SJCRH30 (cell line): ENCODE measurements around the gene GRM4. TPM values are rescaled to one million over a fixed set of nuclear protein-coding genes. Genes with fewer than 3 reads are reported as not detected.

ENCODE experiments used
- DNase-seq, 2 experiments: peaks; one replicate each; pipeline ENCODE4 v3.0.0-alpha.2; 2015 to 2020
- H3K27ac ChIP-seq: fragments of 250-450 bp; sonication (Bioruptor Pico); 2 replicates; pipeline ENCODE4 v1.5.1; 2020; ENCODE audit warnings: mild to moderate bottlenecking, moderate library complexity
- H3K27me3 ChIP-seq: fragments of 250-450 bp; sonication (Bioruptor Pico); 2 replicates; pipeline ENCODE4 v1.5.1; 2020; ENCODE audit warnings: mild to moderate bottlenecking, moderate library complexity
- H3K36me3 ChIP-seq: fragments of 250-450 bp; sonication (Bioruptor Pico); 2 replicates; pipeline ENCODE4 v1.5.1; 2020; ENCODE audit warnings: mild to moderate bottlenecking, moderate library complexity
- H3K4me1 ChIP-seq: fragments of 250-450 bp; sonication (Bioruptor Pico); 2 replicates; pipeline ENCODE4 v1.5.1; 2020; ENCODE audit warnings: mild to moderate bottlenecking, moderate library complexity
- H3K4me3 ChIP-seq: fragments of 250-450 bp; sonication (Bioruptor Pico); 2 replicates; pipeline ENCODE4 v1.5.1; 2020; ENCODE audit warnings: mild to moderate bottlenecking, moderate library complexity
- H3K9me3 ChIP-seq: fragments of 250-450 bp; sonication (Bioruptor Pico); replicated peaks from 2 replicates; pipeline ENCODE4 v1.5.1; 2020; ENCODE audit warnings: mild to moderate bottlenecking, moderate library complexity
- total RNA-seq: library from RNA; depleted of rRNA; stranded (reverse); fragments of >200 nt; shearing (Covaris generic); gene quantifications from 2 replicates; pipeline ENCODE4 v1.2.3, GENCODE V29; 2014

GRM4 gene
- total RNA-seq, 1 experiment from 2014 or later = 0.06 TPM

DNA sequence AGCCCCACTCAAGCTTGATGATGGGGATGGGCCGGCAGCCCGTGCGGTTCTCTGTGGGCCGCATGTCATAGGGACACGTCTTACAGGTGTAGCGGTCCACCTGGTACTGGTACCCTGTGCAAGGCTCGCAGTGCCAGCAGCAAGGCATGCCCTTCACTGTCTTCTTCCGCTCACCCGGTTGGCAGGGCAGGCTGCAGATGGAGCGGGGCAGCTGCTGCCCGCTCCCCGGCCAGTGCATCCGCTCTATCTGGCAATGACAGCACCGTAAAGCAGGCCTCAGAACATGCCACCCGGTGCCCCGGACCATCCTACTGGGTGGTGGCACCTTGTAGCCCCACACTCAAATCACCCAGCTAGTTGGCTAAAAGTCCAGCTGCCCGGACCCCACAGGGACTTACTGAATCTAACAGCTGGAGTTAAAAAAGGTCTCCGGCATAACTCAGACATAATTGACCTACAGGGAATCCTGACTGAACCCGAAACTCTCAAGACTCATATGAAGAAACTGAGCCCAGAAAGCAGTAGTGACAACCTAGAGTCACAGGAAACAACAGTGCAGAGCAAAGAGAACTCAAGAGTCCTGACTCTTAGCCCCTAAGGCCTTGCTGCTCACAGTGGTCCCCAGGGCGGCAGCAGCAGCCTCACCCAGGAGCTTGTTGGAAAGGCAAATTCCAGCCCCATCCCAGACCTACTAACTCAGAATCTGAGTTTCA lies 109.4 kb downstream of the GRM4 start:
- Histone ChIP-seq H3K36me3 (no peaks in the 10 kb centered on the region), H3K4me1 (no peaks in the 10 kb centered on the region), H3K4me3 (no peak overlapping the region), H3K27ac (no peak overlapping the region), H3K27me3 (no peaks in the 10 kb centered on the region), H3K9me3 (no peaks in the 10 kb centered on the region)
- no peak for DNase-seq

DNA sequence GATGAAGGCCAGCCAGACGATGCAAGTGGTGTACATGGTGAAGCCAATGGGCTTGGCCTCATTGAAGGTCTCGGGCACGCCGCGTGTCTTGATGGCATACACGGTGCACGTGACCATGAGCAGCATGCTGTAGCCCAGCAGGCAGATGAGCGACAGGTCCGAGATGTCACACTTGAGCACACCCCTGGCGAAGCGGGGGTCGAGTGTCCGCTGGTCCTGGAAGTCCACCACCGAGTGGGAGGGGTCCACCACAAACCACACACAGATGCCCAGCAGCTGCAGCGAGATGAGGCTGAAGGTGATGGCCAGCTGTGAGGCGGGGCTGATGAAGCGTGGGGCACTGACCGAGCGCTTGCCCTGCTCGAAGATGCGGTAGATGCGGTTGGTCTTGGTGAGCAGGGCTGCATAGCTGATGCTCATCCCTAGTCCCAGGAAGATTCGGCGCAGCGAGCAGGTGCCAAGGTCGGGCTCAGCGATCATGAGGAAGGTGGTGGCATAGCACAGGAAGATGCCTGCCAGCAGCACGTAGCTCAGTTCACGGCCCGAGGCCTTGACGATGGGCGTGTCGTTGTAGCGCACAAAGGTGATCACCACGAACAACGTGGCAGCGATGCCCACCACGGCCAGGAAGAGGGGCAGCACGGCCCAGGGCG lies 110.1 kb downstream of the GRM4 start:
- Histone ChIP-seq H3K36me3 (no peaks in the 10 kb centered on the region), H3K4me1 (no peaks in the 10 kb centered on the region), H3K9me3 (no peaks in the 10 kb centered on the region), H3K27me3 (no peaks in the 10 kb centered on the region), H3K4me3 (no peak overlapping the region), H3K27ac (no peak overlapping the region)
- no peak for DNase-seq

DNA sequence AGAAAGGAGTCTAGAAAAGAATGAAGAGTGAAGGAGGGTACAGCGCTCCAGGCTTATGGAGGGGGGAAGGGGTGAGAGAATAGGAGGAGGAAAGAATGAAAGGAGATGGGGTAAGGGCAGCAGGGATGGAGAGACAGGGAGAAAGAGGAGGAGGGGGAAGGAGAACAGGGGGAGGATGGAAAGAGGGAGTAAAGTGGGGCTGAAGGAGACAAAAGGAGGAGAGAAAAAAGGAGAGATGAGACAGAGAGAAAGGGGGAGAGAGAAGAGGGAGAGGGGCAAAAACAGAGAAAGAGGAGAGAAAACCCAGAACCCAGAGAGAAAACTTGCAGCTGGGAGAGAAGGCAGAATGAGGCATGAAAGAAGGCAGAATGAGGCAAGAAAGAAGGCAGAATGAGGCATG lies 110.7 kb downstream of the GRM4 start:
- H3K27me3 ChIP-seq = no peaks in the 10 kb centered on the region

GRCh38 chr6:34032856-34033255 lies 113.0 kb downstream of the GRM4 start:
- Histone ChIP-seq H3K27me3 (no peaks in the 10 kb centered on the region), H3K36me3 (no peaks in the 10 kb centered on the region), H3K4me3 (no peak overlapping the region), H3K27ac (no peak overlapping the region), H3K9me3 (no peaks in the 10 kb centered on the region), H3K4me1 (no peaks in the 10 kb centered on the region)
- DNase-seq = no peak

More for the DNA sequence above, 110.7 kb downstream of the GRM4 start:
- no peaks in the 10 kb centered on the region for H3K9me3 ChIP-seq
- no peak overlapping the region for H3K4me3 ChIP-seq
- DNase-seq = no peak
- H3K4me1 ChIP-seq = no peaks in the 10 kb centered on the region
- no peak overlapping the region for H3K27ac ChIP-seq
- H3K36me3 ChIP-seq = no peaks in the 10 kb centered on the region

- Histone ChIP-seq H3K4me1 (no peaks in the 10 kb centered on the region), H3K4me3 (no peak overlapping the region), H3K9me3 (no peaks in the 10 kb centered on the region), H3K36me3 (no peaks in the 10 kb centered on the region), H3K27me3 (no peaks in the 10 kb centered on the region), H3K27ac (no peak overlapping the region)
- peak in 1 of 2 experiments; percentile 12 for DNase-seq
Observed at GRCh38 chr6:34031625-34032383, 114.1 kb downstream of the GRM4 start.

DNA sequence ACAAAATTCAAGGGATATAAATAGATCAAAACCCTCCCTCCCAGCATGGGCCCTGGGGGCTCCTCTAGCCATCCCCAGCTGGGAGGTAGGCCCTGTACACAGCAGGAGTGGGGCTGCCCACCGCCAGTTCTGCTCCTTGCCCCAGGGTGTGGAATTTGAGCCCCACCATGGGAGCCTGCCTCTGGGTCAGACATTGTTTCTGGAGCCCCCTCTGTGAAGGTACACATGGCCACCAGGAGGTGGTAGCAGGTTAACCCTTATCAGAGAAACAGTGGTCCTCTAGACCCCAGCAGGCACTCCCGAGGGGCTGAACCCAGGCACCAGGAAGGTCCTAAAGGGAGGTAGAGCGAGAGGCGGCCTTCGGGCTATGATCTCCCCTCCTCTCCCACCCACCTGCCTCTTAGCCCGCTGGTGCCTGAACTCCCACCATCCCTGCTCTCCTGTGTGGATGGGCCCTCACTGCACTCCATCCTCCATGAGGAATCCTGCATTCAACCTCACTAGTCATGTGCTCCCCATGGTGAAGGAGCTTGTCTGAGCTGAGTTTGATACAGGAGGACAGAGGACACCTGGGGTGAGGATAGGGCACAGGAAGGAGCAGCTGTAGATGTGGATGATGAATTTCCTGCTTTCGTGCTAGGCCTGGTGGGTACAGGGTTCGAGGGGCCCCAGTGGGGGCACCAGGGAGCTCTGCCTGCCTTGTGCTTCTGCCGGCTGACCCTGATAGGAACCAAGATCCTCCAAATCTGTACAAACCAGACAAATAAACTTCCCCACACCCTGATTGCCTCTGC lies 114.9 kb downstream of the GRM4 start:
- no peak for DNase-seq
- Histone ChIP-seq H3K4me1 (no peaks in the 10 kb centered on the region), H3K27me3 (no peaks in the 10 kb centered on the region), H3K27ac (no peak overlapping the region), H3K4me3 (no peak overlapping the region), H3K36me3 (no peaks in the 10 kb centered on the region), H3K9me3 (no peaks in the 10 kb centered on the region)

DNA sequence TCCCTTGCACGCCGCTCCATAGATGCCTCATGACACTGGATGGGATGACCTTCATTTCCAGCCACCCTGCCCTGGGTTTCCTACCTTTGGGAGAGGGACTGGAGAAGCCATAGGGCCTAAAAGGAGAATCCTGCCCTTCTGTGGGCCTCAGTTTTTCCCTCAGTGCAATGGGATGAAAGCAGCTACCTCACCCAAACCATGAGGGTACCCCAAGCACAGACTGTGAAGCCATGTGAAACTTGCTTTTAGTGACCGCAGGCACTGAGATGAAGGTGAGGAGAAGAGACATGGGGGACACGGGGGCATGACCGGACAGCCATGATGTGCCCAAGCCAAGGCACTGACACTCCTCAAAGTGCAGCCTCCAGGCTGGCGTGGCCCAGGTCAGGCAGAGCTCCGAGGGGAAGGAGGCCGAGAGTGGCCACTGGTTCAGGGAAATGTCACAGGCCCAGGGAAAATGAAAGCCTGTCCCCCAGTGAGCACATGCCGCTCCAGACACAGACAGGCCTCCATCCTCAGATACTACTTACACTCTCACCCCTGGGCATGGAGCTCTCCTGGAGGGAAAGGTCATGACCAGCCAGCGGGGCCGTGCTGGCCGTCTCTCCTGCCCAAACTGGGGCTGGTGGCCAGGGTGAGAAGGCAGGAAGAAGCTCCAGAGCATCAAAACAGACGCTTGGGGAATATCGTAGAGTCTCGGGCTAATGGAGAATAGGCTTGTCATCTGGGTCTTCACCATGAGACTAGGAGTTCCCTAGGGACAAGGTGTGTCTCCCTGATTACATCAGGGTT lies 116.2 kb downstream of the GRM4 start:
- H3K4me3 ChIP-seq = no peak overlapping the region

GRCh38 chr6:34028691-34029360 lies 117.1 kb downstream of the GRM4 start:
- Histone ChIP-seq H3K9me3 (no peaks in the 10 kb centered on the region), H3K27me3 (no peaks in the 10 kb centered on the region; the same call in 1 of the 2 replicates), H3K27ac (no peak overlapping the region), H3K36me3 (no peaks in the 10 kb centered on the region), H3K4me3 (no peak overlapping the region), H3K4me1 (no peaks in the 10 kb centered on the region)
- no peak for DNase-seq

More for the DNA sequence above, 116.2 kb downstream of the GRM4 start:
- no peaks in the 10 kb centered on the region for H3K4me1 ChIP-seq
- no peak for DNase-seq
- no peaks in the 10 kb centered on the region for H3K36me3 ChIP-seq
- H3K27ac ChIP-seq = no peak overlapping the region
- no peaks in the 10 kb centered on the region for H3K9me3 ChIP-seq
- H3K27me3 ChIP-seq = no peaks in the 10 kb centered on the region; the same call in 1 of the 2 replicates

GRCh38 chr6:34027939-34028441 lies 117.9 kb downstream of the GRM4 start:
- H3K27me3 ChIP-seq = no peaks in the 10 kb centered on the region; the same call in 1 of the 2 replicates
- no peaks in the 10 kb centered on the region for H3K9me3 ChIP-seq
- DNase-seq = no peak
- no peaks in the 10 kb centered on the region for H3K36me3 ChIP-seq
- H3K4me1 ChIP-seq = no peaks in the 10 kb centered on the region
- no peak overlapping the region for H3K4me3 ChIP-seq
- no peak overlapping the region for H3K27ac ChIP-seq

DNA sequence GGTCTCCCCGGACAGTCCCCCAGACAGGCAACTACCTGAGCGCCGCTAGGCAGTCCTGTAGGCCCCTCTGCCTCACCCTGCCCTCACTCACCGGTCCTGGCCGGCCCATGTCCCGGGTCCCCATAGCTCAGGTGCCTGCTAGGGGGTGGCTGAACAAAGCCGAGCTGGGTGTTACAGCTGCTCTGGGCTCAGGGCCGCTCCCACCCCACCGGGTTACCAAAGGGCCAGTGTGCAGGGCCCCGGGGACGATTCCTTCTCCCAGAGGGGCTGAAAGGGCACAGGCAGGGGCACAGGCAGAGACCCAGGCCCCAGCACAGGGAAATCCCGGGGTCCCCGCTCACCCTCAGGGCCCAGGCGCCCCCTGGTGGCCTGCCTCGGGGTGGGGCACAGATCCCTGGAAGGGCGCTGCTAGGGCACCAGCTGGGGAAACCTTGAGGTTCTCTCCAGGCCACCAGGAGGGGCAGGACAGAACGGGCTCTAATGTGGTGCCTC lies 118.4 kb downstream of the GRM4 start:
- Histone ChIP-seq H3K27me3 (no peaks in the 10 kb centered on the region; the same call in 1 of the 2 replicates), H3K27ac (no peak overlapping the region), H3K4me1 (no peaks in the 10 kb centered on the region), H3K4me3 (no peak overlapping the region), H3K36me3 (no peaks in the 10 kb centered on the region), H3K9me3 (no peaks in the 10 kb centered on the region)
- peak; percentile 59 to 66 for DNase-seq

DNA sequence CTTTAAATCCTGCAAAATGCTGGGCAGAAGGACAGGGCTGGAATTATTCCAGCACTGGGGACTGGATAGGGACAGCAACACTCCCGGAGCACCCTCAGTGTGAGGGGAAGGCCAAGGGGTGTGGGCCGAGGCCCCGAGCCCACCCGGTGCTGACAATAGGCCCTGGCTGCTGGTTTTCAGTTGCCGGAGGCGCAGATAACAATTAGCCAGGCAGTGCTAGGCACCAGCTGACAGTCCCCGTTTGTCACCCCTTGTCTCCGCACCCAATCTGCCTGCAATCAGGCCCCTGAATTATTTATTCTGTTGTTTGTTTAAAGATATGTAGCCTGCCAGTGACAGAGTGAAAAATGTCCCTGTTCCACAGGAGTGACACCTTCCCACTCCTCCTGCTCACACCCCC lies 120.0 kb downstream of the GRM4 start:
- no peak for DNase-seq
- H3K27me3 ChIP-seq = peaks cover 9% of the 10 kb centered on the region; the same call in 1 of the 2 replicates

DNA sequence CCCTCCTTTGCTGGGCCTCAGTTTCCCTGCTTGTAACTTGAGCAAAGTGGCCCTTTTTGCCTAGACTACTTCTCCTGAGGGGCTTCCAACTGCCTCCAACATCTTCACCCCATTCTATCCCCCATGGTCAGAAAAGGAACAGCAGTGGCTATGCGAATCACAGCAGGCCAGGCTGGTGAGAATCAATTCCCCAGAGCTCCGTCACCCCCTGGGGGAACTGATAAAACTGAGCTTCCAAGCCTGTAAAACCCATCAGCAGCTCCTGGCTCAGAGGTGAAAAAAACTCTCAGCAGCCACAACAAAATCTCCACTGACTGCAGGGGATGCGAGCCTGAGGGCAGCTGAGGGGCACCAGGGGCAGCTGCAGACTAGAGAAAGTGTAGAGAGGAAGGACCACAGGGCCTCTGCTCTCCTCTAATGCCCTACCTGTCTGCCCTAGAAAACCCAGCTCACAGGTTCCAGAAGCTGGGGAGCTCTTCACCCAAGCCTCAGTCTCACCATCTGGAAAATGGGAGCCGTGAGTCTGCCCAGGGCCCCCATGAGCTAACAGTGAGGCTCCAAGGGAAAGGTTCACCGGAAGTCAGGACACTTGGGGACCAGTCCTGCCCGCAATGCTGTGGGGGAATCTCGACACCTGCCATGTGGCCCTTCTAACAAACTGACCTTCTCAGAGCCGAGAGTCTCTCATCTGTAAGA lies 120.6 kb downstream of the GRM4 start:
- Histone ChIP-seq H3K36me3 (no peaks in the 10 kb centered on the region), H3K4me1 (no peaks in the 10 kb centered on the region), H3K27me3 (peaks cover 9% of the 10 kb centered on the region; the same call in 1 of the 2 replicates), H3K9me3 (no peaks in the 10 kb centered on the region), H3K4me3 (no peak overlapping the region), H3K27ac (no peak overlapping the region)
- peak in 1 of 2 experiments; percentile 24 for DNase-seq

More for the DNA sequence above, 120.0 kb downstream of the GRM4 start:
- no peak overlapping the region for H3K27ac ChIP-seq
- H3K4me1 ChIP-seq = no peaks in the 10 kb centered on the region
- no peaks in the 10 kb centered on the region for H3K9me3 ChIP-seq
- H3K36me3 ChIP-seq = no peaks in the 10 kb centered on the region
- H3K4me3 ChIP-seq = no peak overlapping the region

DNA sequence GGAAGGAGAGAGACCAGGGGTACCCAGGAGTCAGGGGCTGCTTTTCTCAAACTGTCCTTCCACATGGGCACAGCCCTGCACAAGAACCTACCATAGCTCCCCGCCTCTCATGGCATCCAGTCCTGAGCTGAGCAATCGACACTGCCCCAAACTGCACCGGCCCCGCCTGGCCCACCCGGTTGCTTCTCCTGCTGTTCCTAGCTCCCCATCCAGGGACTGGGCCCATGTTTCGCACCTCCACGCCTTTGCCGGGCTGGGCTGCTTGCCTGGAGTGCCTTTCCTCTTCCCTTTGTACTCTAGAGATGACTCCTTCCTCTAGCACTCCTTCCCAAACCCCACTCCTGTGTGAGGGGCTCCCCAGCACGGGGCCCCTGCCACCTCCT lies 123.0 kb downstream of the GRM4 start:
- Histone ChIP-seq H3K27ac (no peak overlapping the region), H3K9me3 (no peaks in the 10 kb centered on the region), H3K4me3 (no peak overlapping the region), H3K36me3 (no peaks in the 10 kb centered on the region), H3K27me3 (peaks cover 9% of the 10 kb centered on the region; the same call in 1 of the 2 replicates), H3K4me1 (no peaks in the 10 kb centered on the region)
- no peak for DNase-seq
